Gastroesophageal sphincter (tissue), 4 donors: ENCODE results near the gene GATAD2B. TPM values are rescaled to one million over a fixed set of nuclear protein-coding genes. Genes with fewer than 3 reads are reported as not detected.
A peak's percentile ranks its signal among the peaks of the same experiment; 100 is the strongest.
"Not testable (repeated sequence)": the region's sequence is repeated elsewhere in the genome, so short reads cannot be mapped to it uniquely, and the experiment has no call there.

Experiments used
- ATAC-seq: fragments of 150-250 bp; one replicate; pipeline ENCODE4 v1.9.1; 2016; ENCODE audit warnings: mild to moderate bottlenecking, moderate library complexity
- H3K27ac ChIP-seq, 4 donors: fragments of 200-600 bp; sonication (generic) in 3 of 4; 1 replicate in 3 of 4; 2 replicates in 1 of 4; pipeline ENCODE4 v1.5.1; 2016 to 2019
- H3K27me3 ChIP-seq: fragments of 200-600 bp; sonication (generic); one replicate; pipeline ENCODE4 v1.5.1; 2019
- H3K36me3 ChIP-seq, 2 donors: fragments of 200-600 bp; sonication (generic); one replicate each; pipeline ENCODE4 v1.5.1; 2019; ENCODE audit warnings: control low read depth in 1 of 2
- H3K4me1 ChIP-seq, 3 donors: fragments of 200-600 bp; sonication (generic); 1 replicate in 2 of 3; 2 replicates in 1 of 3; pipeline ENCODE4 v1.5.1; 2016 to 2019; ENCODE audit warnings: control low read depth in 2 of 3
- H3K4me3 ChIP-seq, 2 donors: fragments of 200-600 bp; sonication (generic); one replicate each; pipeline ENCODE4 v1.5.1; 2019; ENCODE audit warnings: mild to moderate bottlenecking in 1 of 2, moderate library complexity in 1 of 2
- H3K9me3 ChIP-seq, 3 donors: fragments of 200-600 bp; sonication (generic); one replicate each; pipeline ENCODE4 v1.5.1; 2017 to 2019; ENCODE audit warnings: control low read depth in 2 of 3
- CTCF ChIP-seq, 4 experiments: fragments of 200-600 bp in 2 of 4; fragments of 450-650 bp in 2 of 4; sonication (generic) in 1 of 4; IDR thresholded peaks; one replicate each; pipeline ENCODE4 v1.5.1; 2017 to 2019; ENCODE audit warnings: antibody characterized with exemption in 4 of 4, mild to moderate bottlenecking in 2 of 4, moderate library complexity in 2 of 4
- EP300 ChIP-seq: sonication (generic); formaldehyde crosslinking; IDR thresholded peaks from one replicate; pipeline ENCODE4 v1.6.1; 2017; ENCODE audit warnings: antibody characterized with exemption, mild to moderate bottlenecking
- POLR2A ChIP-seq, 2 donors: fragments of 450-650 bp; IDR thresholded peaks; one replicate each; pipeline ENCODE4 v1.6.1; 2017; ENCODE audit warnings: antibody characterized with exemption in 2 of 2, mild to moderate bottlenecking in 2 of 2, moderate library complexity in 1 of 2
- POLR2AphosphoS5 ChIP-seq: sonication (generic); formaldehyde crosslinking; IDR thresholded peaks from one replicate; pipeline ENCODE4 v1.6.1; 2017; ENCODE audit warnings: antibody characterized with exemption
- WGBS, 2 donors: methylation state at CpG; one replicate each; pipeline ENCODE4 v1.1.5; 2018; ENCODE audit warnings: low coverage in 1 of 2; 5-methylcytosine and 5-hydroxymethylcytosine counted together
- total RNA-seq, 4 donors: library from RNA; depleted of rRNA; stranded (reverse); fragments of >200 nt; gene quantifications; one replicate each; pipeline ENCODE4 v1.1.0, GENCODE V29; 2016

GATAD2B gene
- total RNA-seq, 4 donors from 2014 or later: 18.4 to 30.8 (median 23.8) TPM

DNA sequence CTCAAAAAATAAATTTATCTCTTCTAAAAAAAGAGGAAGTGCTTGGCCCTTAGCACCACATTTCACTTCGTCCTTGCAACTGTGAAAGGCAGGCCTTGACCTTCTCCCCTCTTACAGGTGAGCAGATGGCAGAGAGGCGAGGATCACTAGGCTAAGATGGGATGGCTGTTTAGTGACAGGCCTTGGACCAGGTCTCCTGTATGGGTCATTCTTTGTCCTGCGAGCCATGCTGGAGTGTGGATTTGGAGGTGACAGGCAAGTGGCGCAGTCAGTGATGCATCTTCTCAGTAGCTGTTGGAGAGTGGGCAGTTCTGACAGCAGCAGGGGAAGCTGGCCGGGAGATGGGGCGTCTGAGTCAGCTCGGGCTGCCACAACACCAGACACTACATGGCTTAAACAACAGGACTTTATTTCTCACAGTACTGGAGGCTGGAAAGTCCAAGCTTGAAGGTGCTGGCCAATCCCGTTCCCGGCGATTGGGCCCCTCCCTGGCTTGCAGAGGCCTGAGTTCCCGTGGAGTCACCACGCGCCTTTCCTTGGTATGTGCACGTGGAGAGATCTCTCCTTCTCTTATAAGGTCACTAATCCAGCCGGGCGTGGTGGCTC lies 131.0 kb downstream of the GATAD2B start:
- ATAC-seq: no peak
- TF ChIP-seq POLR2AphosphoS5 (no peak), POLR2A (IDR thresholded peaks at IDR 0.05) (no peak), CTCF (IDR thresholded peaks at IDR 0.05) (no peak), EP300 (no peak)
- H3K9me3 ChIP-seq: no peaks in the 10 kb centered on the region
- peaks cover 0 to 37% (median 4%) of the 10 kb centered on the region in 3 donors for H3K4me1 ChIP-seq
- WGBS, 2 donors: 75 to 92% methylated on average over 1 to 4 of the region's 16 CpGs
- H3K27me3 ChIP-seq: no peaks in the 10 kb centered on the region
- H3K27ac ChIP-seq: peak overlapping the region; percentile 88 to 94 (median 91)
- no peak overlapping the region for H3K4me3 ChIP-seq
- no peaks in the 10 kb centered on the region for H3K36me3 ChIP-seq

DNA sequence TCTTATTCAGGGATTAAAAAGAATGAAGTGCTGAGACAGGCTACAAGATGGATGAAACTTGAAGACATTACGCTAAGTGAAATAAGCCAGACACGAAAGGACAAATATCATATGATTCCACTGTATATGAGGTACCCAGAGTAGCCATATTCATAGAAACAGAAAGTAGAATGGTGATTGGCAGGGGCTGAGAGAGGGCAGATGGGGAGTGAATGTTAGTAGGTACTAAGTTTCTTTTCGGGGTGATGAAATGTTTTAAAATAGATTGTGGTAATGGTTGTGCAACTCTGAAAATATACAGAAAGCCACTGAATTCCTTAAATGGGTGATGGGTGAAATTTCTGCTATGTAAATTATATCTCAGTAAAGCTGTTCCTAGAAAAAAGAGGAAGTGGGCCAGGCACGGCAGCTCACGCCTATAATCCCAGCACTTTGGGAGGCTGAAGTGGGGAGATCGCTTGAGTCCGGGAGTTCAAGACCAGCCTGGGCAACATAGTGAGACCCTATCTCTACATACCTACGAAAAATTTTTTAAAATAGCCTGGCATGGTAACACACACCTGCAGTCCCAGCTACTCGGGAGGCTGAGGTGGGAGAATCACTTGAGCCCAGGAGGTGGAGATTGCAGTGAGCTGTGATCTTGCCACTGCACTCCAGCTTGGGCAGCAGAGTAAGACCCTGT lies 131.7 kb downstream of the GATAD2B start:
- peak; percentile 74 for ATAC-seq
- WGBS, 2 donors: 40 to 41% methylated on average over 8 to 9 of the region's 9 CpGs
- TF ChIP-seq POLR2AphosphoS5 (peak; percentile 35), POLR2A (IDR thresholded peaks at IDR 0.05) (no peak)
- no peaks in the 10 kb centered on the region for H3K9me3 ChIP-seq
- peaks cover 0 to 37% (median 4%) of the 10 kb centered on the region in 3 donors for H3K4me1 ChIP-seq
- H3K4me3 ChIP-seq: peak overlapping the region; percentile 28 to 45
- no peaks in the 10 kb centered on the region for H3K27me3 ChIP-seq
- H3K36me3 ChIP-seq: no peaks in the 10 kb centered on the region
- peak overlapping the region; percentile 88 to 94 (median 91) for H3K27ac ChIP-seq

GRCh38 chr1:153790313-153790965 lies 132.3 kb downstream of the GATAD2B start:
- no peaks in the 10 kb centered on the region for H3K27me3 ChIP-seq
- peak overlapping the region; percentile 88 to 94 (median 91) for H3K27ac ChIP-seq
- TF ChIP-seq POLR2AphosphoS5 (peak; percentile 98), POLR2A (IDR thresholded peaks at IDR 0.05) (peak in 1 of 2 donors; percentile 41), EP300 (no peak)
- peak overlapping the region; percentile 28 to 45 for H3K4me3 ChIP-seq
- ATAC-seq: peak; percentile 92
- no peaks in the 10 kb centered on the region for H3K36me3 ChIP-seq
- WGBS, 2 donors: 1 to 7% methylated on average over 11 to 16 of the region's 16 CpGs
- H3K9me3 ChIP-seq: no peaks in the 10 kb centered on the region
- peaks cover 0 to 37% (median 4%) of the 10 kb centered on the region in 3 donors for H3K4me1 ChIP-seq

- ATAC-seq: peak; percentile 0
- Histone ChIP-seq H3K9me3 (no peaks in the 10 kb centered on the region), H3K36me3 (no peaks in the 10 kb centered on the region), H3K27me3 (no peaks in the 10 kb centered on the region), H3K4me3 (peak overlapping the region; percentile 28 to 45), H3K27ac (peak overlapping the region; percentile 88 to 94 (median 91)), H3K4me1 (peaks cover 0 to 37% (median 4%) of the 10 kb centered on the region in 3 donors)
- TF ChIP-seq POLR2A (IDR thresholded peaks at IDR 0.05): no peak
- TF ChIP-seq POLR2AphosphoS5: no peak
- TF ChIP-seq EP300: no peak
- WGBS, 2 donors: 11 to 40% methylated on average over 13 to 17 of the region's 22 CpGs
Observed at GRCh38 chr1:153789478-153790034, 133.2 kb downstream of the GATAD2B start.

- no peaks in the 10 kb centered on the region for H3K36me3 ChIP-seq
- no peak for ATAC-seq
- TF ChIP-seq POLR2A (IDR thresholded peaks at IDR 0.05): no peak
- H3K4me1 ChIP-seq: peaks cover 0 to 52% (median 11%) of the 10 kb centered on the region in 3 donors
- H3K4me3 ChIP-seq: no peak overlapping the region
- no peak overlapping the region for H3K27ac ChIP-seq
- 89 to 96% methylated on average over 3 to 4 of the region's 4 CpGs for WGBS, 2 donors
- H3K27me3 ChIP-seq: no peaks in the 10 kb centered on the region
- no peaks in the 10 kb centered on the region for H3K9me3 ChIP-seq
Observed at GRCh38 chr1:153786038-153786790, 136.6 kb downstream of the GATAD2B start.

- peak; percentile 97 for TF ChIP-seq POLR2AphosphoS5
- TF ChIP-seq EP300: peak; percentile 8
- TF ChIP-seq POLR2A (IDR thresholded peaks at IDR 0.05): peak; percentile 86 to 97
- peak in 3 of 4 experiments; percentile 15 to 53 (median 38) for TF ChIP-seq CTCF (IDR thresholded peaks at IDR 0.05)
- Histone ChIP-seq H3K4me3 (peak overlapping the region; percentile 58 to 74), H3K9me3 (no peaks in the 10 kb centered on the region), H3K27ac (peak overlapping the region; percentile 93 to 99 (median 94)), H3K4me1 (peaks cover 0 to 41% (median 11%) of the 10 kb centered on the region in 3 donors), H3K27me3 (no peaks in the 10 kb centered on the region), H3K36me3 (peaks cover 0 to 9% of the 10 kb centered on the region in 2 donors)
- peak; percentile 96 for ATAC-seq
- 0 to 1% methylated on average over 26 to 36 of the region's 61 CpGs for WGBS, 2 donors
Observed at GRCh38 chr1:153783233-153784190, 139.3 kb downstream of the GATAD2B start.

- H3K36me3 ChIP-seq, H3K27me3 ChIP-seq, ATAC-seq, H3K9me3 ChIP-seq: not testable (repeated sequence)
- Histone ChIP-seq H3K4me1 (peaks cover 0 to 45% (median 16%) of the 10 kb centered on the region in 3 donors), H3K27ac (peak overlapping the region; percentile 93 to 99 (median 94)), H3K4me3 (peak overlapping the region in 1 of 2 donors; percentile 74)
- WGBS, 2 donors: 79 to 85% methylated on average over 6 to 7 of the region's 8 CpGs
Observed at GRCh38 chr1:153782648-153783047, 140.1 kb downstream of the GATAD2B start.
